ENCODE measurements around the gene SUCLG2.

DNA sequence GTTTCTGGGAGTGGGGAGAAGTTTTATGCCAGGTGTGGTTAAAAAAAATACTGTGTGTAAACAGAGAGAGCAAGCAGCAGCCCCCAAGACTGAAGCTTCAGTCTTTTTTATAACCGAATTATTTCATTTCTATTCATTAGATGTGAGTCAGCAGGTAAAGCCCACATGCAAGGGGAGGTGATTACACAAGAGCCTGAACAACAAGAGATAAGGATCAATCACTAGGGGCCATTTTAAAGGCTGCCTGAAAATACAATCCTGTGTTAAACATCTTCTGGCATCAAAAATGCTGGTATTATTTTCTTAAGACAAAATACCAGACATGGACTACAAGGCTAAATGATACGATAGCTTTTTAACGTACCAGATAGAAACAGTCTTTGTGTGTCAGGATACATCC lies 217.3 kb downstream of the SUCLG2 start:
- TF ChIP-seq, protein P1, sequence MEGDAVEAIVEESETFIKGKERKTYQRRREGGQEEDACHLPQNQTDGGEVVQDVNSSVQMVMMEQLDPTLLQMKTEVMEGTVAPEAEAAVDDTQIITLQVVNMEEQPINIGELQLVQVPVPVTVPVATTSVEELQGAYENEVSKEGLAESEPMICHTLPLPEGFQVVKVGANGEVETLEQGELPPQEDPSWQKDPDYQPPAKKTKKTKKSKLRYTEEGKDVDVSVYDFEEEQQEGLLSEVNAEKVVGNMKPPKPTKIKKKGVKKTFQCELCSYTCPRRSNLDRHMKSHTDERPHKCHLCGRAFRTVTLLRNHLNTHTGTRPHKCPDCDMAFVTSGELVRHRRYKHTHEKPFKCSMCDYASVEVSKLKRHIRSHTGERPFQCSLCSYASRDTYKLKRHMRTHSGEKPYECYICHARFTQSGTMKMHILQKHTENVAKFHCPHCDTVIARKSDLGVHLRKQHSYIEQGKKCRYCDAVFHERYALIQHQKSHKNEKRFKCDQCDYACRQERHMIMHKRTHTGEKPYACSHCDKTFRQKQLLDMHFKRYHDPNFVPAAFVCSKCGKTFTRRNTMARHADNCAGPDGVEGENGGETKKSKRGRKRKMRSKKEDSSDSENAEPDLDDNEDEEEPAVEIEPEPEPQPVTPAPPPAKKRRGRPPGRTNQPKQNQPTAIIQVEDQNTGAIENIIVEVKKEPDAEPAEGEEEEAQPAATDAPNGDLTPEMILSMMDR (IDR thresholded peaks at IDR 0.05) = no peak
- no peak for TF ChIP-seq POLR2A (IDR thresholded peaks at IDR 0.05)

All from body of pancreas (tissue), 4 donors.